Aorta (tissue), 5 donors: ENCODE data around the gene SDCCAG8. TPM values are rescaled to one million over a fixed set of nuclear protein-coding genes. Genes with fewer than 3 reads are reported as not detected.

Source experiments
- ATAC-seq: fragments of 200-7000 bp; cut with Tn5 transposase; one replicate; pipeline ENCODE4 v1.9.1; 2022; ENCODE audit warnings: moderate library complexity; ENCODE audit not compliant: low FRiP score
- DNase-seq, 2 donors: peaks; one replicate each; pipeline ENCODE4 v3.0.0-alpha.2; 2020
- H3K27ac ChIP-seq, 2 donors: one replicate each; pipeline ENCODE4 v1.5.1; 2013; ENCODE audit warnings: low read length in 2 of 2, mild to moderate bottlenecking in 2 of 2, moderate library complexity in 2 of 2, control low read depth in 1 of 2, inconsistent platforms in 1 of 2, low read depth in 1 of 2
- H3K27me3 ChIP-seq, 2 donors: one replicate each; pipeline ENCODE4 v1.6.1; 2013; ENCODE audit warnings: control low read depth in 1 of 2, low read length in 1 of 2, mild to moderate bottlenecking in 1 of 2, moderate library complexity in 1 of 2; ENCODE audit not compliant: insufficient read depth in 2 of 2, control insufficient read depth in 1 of 2
- H3K36me3 ChIP-seq, 2 donors: one replicate each; pipeline ENCODE4 v1.6.1; 2013; ENCODE audit warnings: control low read depth in 1 of 2, low read length in 1 of 2, mild to moderate bottlenecking in 1 of 2; ENCODE audit not compliant: insufficient read depth in 2 of 2, control insufficient read depth in 1 of 2
- H3K4me1 ChIP-seq, 2 donors: one replicate each; pipeline ENCODE4 v1.6.1; 2013; ENCODE audit warnings: low read length in 2 of 2, control low read depth in 1 of 2, mild to moderate bottlenecking in 1 of 2, moderate library complexity in 1 of 2; ENCODE audit not compliant: insufficient read depth in 2 of 2, control insufficient read depth in 1 of 2
- H3K4me3 ChIP-seq, 2 donors: one replicate each; pipeline ENCODE4 v1.5.1; 2013; ENCODE audit warnings: low read length in 2 of 2, control low read depth in 1 of 2, mild to moderate bottlenecking in 1 of 2
- H3K9me3 ChIP-seq: one replicate; pipeline ENCODE4 v1.6.1; 2013; ENCODE audit warnings: mild to moderate bottlenecking, low read length; ENCODE audit not compliant: control insufficient read depth
- WGBS, 2 donors: extraction: QIAGEN DNeasy Blood & Tissue Kit; methylation state at CpG; one replicate each; pipeline ENCODE4 v1.1.7; 2013; 5-methylcytosine and 5-hydroxymethylcytosine counted together
- intact Hi-C, 2 donors: fragments of 100-400 bp; cut with DNase I; formaldehyde crosslinking; loops; one replicate each; pipeline versions ENCODE4 v1.14.2 to v1.15.0; 2022
- polyA plus RNA-seq, 2 donors: library from polyadenylated mRNA; stranded (reverse); fragments of 200-250 nt; gene quantifications; one replicate each; pipeline ENCODE4 v1.2.3, GENCODE V29; 2013
- total RNA-seq, 2 donors: library from RNA; stranded (reverse); fragmentation: NEBNext Ultra II Directional; extraction: Animal tissue kit (Norgen Biotek cat#: 25700); gene quantifications; one replicate each; pipeline ENCODE4 v1.2.1, GENCODE V29; 2021
- donor health status: healthy with polysubstance abuse.
- donor health status: Bipolar disorder and iron deficiency.
- donor health status: DM: no; HTN: no; CAD: no.
- donor health status: DM: no; HTN: no; CAD: no.
- donor health status: DM: yes; HTN: yes; CAD: no.

The SDCCAG8 gene
- total and polyA plus RNA-seq, 4 donors, result 23.2 to 93.4 (median 32.1) TPM

- 88 to 89% methylated on average over 7 of the region's 7 CpGs for WGBS, 2 donors
- no peak for DNase-seq
- Histone ChIP-seq H3K36me3 (peaks cover 0 to 3% of the 10 kb centered on the region in 2 donors), H3K4me1 (no peaks in the 10 kb centered on the region), H3K27ac (no peak overlapping the region), H3K27me3 (no peaks in the 10 kb centered on the region), H3K4me3 (no peak overlapping the region), H3K9me3 (no peaks in the 10 kb centered on the region)
- no peak for ATAC-seq
- intact Hi-C loops, result no loop called here
Measured at GRCh38 chr1:243397613-243398321, 141.9 kb downstream of the SDCCAG8 start.

- intact Hi-C loops, result no loop called here
- no peak for DNase-seq
- no peak for ATAC-seq
- H3K9me3 ChIP-seq, result no peaks in the 10 kb centered on the region
- H3K36me3 ChIP-seq, result peaks cover 0 to 3% of the 10 kb centered on the region in 2 donors
- no peak overlapping the region for H3K27ac ChIP-seq
- 96 to 97% methylated on average over 15 of the region's 15 CpGs for WGBS, 2 donors
- no peaks in the 10 kb centered on the region for H3K27me3 ChIP-seq
- H3K4me3 ChIP-seq, result no peak overlapping the region
- no peaks in the 10 kb centered on the region for H3K4me1 ChIP-seq
Measured at GRCh38 chr1:243399561-243400155, 143.8 kb downstream of the SDCCAG8 start.

GRCh38 chr1:243402868-243403267 lies 147.0 kb downstream of the SDCCAG8 start:
- H3K27me3 ChIP-seq, result no peaks in the 10 kb centered on the region
- ATAC-seq (no peak), DNase-seq (no peak)
- H3K4me1 ChIP-seq, result no peaks in the 10 kb centered on the region
- 95 to 98% methylated on average over 6 of the region's 6 CpGs for WGBS, 2 donors
- H3K27ac ChIP-seq, result no peak overlapping the region
- no peak overlapping the region for H3K4me3 ChIP-seq
- intact Hi-C loops, result no loop called here
- no peaks in the 10 kb centered on the region for H3K9me3 ChIP-seq
- peaks cover 0 to 5% of the 10 kb centered on the region in 2 donors for H3K36me3 ChIP-seq

- ATAC-seq (no peak), DNase-seq (no peak)
- H3K4me1 ChIP-seq, result peaks cover 0 to 2% of the 10 kb centered on the region in 2 donors
- intact Hi-C loops, result no loop called here
- 91 to 93% methylated on average over 7 of the region's 7 CpGs for whole genome bisulfite sequencing, 2 donors
- H3K27me3 ChIP-seq, result no peaks in the 10 kb centered on the region
- peaks cover 0 to 5% of the 10 kb centered on the region in 2 donors for H3K36me3 ChIP-seq
- no peaks in the 10 kb centered on the region for H3K9me3 ChIP-seq
- H3K4me3 ChIP-seq, result no peak overlapping the region
- no peak overlapping the region for H3K27ac ChIP-seq
Measured at GRCh38 chr1:243406424-243406823, 150.6 kb downstream of the SDCCAG8 start.

- Histone ChIP-seq H3K27me3 (no peaks in the 10 kb centered on the region), H3K4me1 (peaks cover 0 to 2% of the 10 kb centered on the region in 2 donors), H3K36me3 (peaks cover 0 to 5% of the 10 kb centered on the region in 2 donors), H3K9me3 (no peaks in the 10 kb centered on the region), H3K27ac (no peak overlapping the region), H3K4me3 (no peak overlapping the region)
- intact Hi-C loops, result no loop called here
- ATAC-seq (no peak), DNase-seq (no peak)
- 73 to 74% methylated on average over 3 of the region's 3 CpGs for WGBS, 2 donors
Measured at GRCh38 chr1:243407284-243408018, 151.6 kb downstream of the SDCCAG8 start.

GRCh38 chr1:243408479-243408878 lies 152.6 kb downstream of the SDCCAG8 start:
- Histone ChIP-seq H3K9me3 (no peaks in the 10 kb centered on the region), H3K27ac (no peak overlapping the region), H3K4me3 (no peak overlapping the region), H3K36me3 (peaks cover 0 to 5% of the 10 kb centered on the region in 2 donors), H3K27me3 (no peaks in the 10 kb centered on the region), H3K4me1 (peaks cover 0 to 2% of the 10 kb centered on the region in 2 donors)
- intact Hi-C loops, result no loop called here
- DNase-seq (no peak), ATAC-seq (no peak)

- ATAC-seq (no peak), DNase-seq (no peak)
- 97 to 100% methylated on average over 2 of the region's 2 CpGs for WGBS, 2 donors
- Histone ChIP-seq H3K27ac (no peak overlapping the region), H3K36me3 (peaks cover 0 to 5% of the 10 kb centered on the region in 2 donors), H3K27me3 (no peaks in the 10 kb centered on the region), H3K4me3 (no peak overlapping the region), H3K9me3 (no peaks in the 10 kb centered on the region), H3K4me1 (peaks cover 0 to 2% of the 10 kb centered on the region in 2 donors)
- intact Hi-C loops, result no loop called here
Measured at GRCh38 chr1:243409284-243409683, 153.4 kb downstream of the SDCCAG8 start.

GRCh38 chr1:243411472-243411871 lies 155.6 kb downstream of the SDCCAG8 start:
- 55 to 56% methylated on average over 5 of the region's 5 CpGs for WGBS, 2 donors
- Histone ChIP-seq H3K4me3 (no peak overlapping the region), H3K9me3 (no peaks in the 10 kb centered on the region), H3K27me3 (no peaks in the 10 kb centered on the region), H3K27ac (no peak overlapping the region), H3K4me1 (peaks cover 0 to 2% of the 10 kb centered on the region in 2 donors), H3K36me3 (peaks cover 4 to 5% of the 10 kb centered on the region in 2 donors)
- DNase-seq (no peak), ATAC-seq (no peak)
- intact Hi-C loops, result no loop called here
